CMK (cell line): Measurements from ENCODE around the gene SEMA4C.
"Not testable (repeated sequence)": the region's sequence is repeated elsewhere in the genome, so short reads cannot be mapped to it uniquely, and the experiment has no call there.

ENCODE experiments used
- DNase-seq: peaks from one replicate; pipeline ENCODE4 v3.0.0-alpha.2; 2010; ENCODE audit warnings: low read depth

SEMA4C gene

GRCh38 chr2:96866586-96866985 is 3.3 kb downstream of the SEMA4C start:
- peak; percentile 78 for DNase-seq

GRCh38 chr2:96866149-96866548 is 3.7 kb downstream of the SEMA4C start:
- DNase-seq = no peak

GRCh38 chr2:96865654-96866053 is 4.2 kb downstream of the SEMA4C start:
- DNase-seq = no peak

GRCh38 chr2:96864343-96865091 is 5.4 kb downstream of the SEMA4C start:
- DNase-seq = no peak

- DNase-seq = no peak
Observed at GRCh38 chr2:96863575-96864342, 6.1 kb downstream of the SEMA4C start.

- DNase-seq = not testable (repeated sequence)
Observed at GRCh38 chr2:96863056-96863455, 6.8 kb downstream of the SEMA4C start.

GRCh38 chr2:96861074-96861473 is 8.8 kb downstream of the SEMA4C start:
- no peak for DNase-seq

- DNase-seq = no peak
Observed at GRCh38 chr2:96860065-96861029, 9.5 kb downstream of the SEMA4C start.

GRCh38 chr2:96859681-96860064 is 10.2 kb downstream of the SEMA4C start:
- DNase-seq = no peak

GRCh38 chr2:96859099-96859649 is 10.7 kb downstream of the SEMA4C start:
- DNase-seq = no peak

GRCh38 chr2:96857667-96858372 is 12.1 kb downstream of the SEMA4C start, which contains the start of gene ANKRD39:
ANKRD39 (minus strand) TSS chr2:96858016; CDS start chr2:96857987, 29 bp downstream.
- peak; percentile 96 for DNase-seq

- no peak for DNase-seq
Observed at GRCh38 chr2:96856776-96857666, 12.9 kb downstream of the SEMA4C start.

GRCh38 chr2:96853321-96853720 is 16.6 kb downstream of the SEMA4C start:
- no peak for DNase-seq

- no peak for DNase-seq
Observed at GRCh38 chr2:96852667-96853066, 17.2 kb downstream of the SEMA4C start.

GRCh38 chr2:96848264-96848663 is 21.6 kb downstream of the SEMA4C start:
- no peak for DNase-seq

- no peak for DNase-seq
Observed at GRCh38 chr2:96847586-96847985, 22.3 kb downstream of the SEMA4C start.

- DNase-seq = no peak
Observed at GRCh38 chr2:96846825-96847224, 23.1 kb downstream of the SEMA4C start.

- DNase-seq = no peak
Observed at GRCh38 chr2:96844405-96844808, 25.5 kb downstream of the SEMA4C start.

GRCh38 chr2:96843538-96844268 is 26.2 kb downstream of the SEMA4C start, which contains the start of gene ANKRD23:
ANKRD23 (minus strand) TSS chr2:96844021; CDS start chr2:96843992, 29 bp downstream.
- no peak for DNase-seq
